A549 (cell line): ENCODE results near the gene ATP13A4.

Source experiments
- CEBPB ChIP-seq, 2 experiments: fragments of >200 bp in 1 of 2; sonication (Bioruptor Twin) in 1 of 2; formaldehyde crosslinking in 1 of 2; IDR thresholded peaks; 2 replicates each; pipeline ENCODE4 v1.6.1; 2012 to 2016
- FOSB ChIP-seq: fragments of 250-450 bp; sonication (Bioruptor Pico); IDR thresholded peaks from 2 replicates; pipeline ENCODE4 v1.5.0; 2020; ENCODE audit warnings: mild to moderate bottlenecking, moderate library complexity
- KDM1A ChIP-seq: fragments of 200-600 bp; sonication (generic); IDR thresholded peaks from 2 replicates; pipeline ENCODE4 v1.6.1; 2016; ENCODE audit warnings: low read depth, mild to moderate bottlenecking
- POLR2AphosphoS2 ChIP-seq: conservative IDR thresholded peaks from 2 replicates; pipeline ENCODE4 v1.6.1; 2012; ENCODE audit warnings: low read length, improper control_type of control experiment, inconsistent platforms
- REST ChIP-seq: fragments of 200-600 bp; sonication (generic); IDR thresholded peaks from 2 replicates; pipeline ENCODE4 v1.6.1; 2016; ENCODE audit warnings: antibody characterized with exemption, mild to moderate bottlenecking, moderate library complexity
- SMC3 ChIP-seq: fragments of >200 bp; sonication (Bioruptor Twin); formaldehyde crosslinking; IDR thresholded peaks from 3 replicates; pipeline ENCODE4 v1.6.1; 2018; ENCODE audit warnings: inconsistent platforms
- TF ChIP-seq, protein P1 (sequence below): fragments of >200 bp; sonication (Bioruptor Twin); formaldehyde crosslinking; IDR thresholded peaks from 3 replicates; pipeline ENCODE4 v1.5.1; 2016

- TF ChIP-seq KDM1A = no peak
- no peak for TF ChIP-seq REST
- no peak for TF ChIP-seq POLR2AphosphoS2
- TF ChIP-seq, protein P1, sequence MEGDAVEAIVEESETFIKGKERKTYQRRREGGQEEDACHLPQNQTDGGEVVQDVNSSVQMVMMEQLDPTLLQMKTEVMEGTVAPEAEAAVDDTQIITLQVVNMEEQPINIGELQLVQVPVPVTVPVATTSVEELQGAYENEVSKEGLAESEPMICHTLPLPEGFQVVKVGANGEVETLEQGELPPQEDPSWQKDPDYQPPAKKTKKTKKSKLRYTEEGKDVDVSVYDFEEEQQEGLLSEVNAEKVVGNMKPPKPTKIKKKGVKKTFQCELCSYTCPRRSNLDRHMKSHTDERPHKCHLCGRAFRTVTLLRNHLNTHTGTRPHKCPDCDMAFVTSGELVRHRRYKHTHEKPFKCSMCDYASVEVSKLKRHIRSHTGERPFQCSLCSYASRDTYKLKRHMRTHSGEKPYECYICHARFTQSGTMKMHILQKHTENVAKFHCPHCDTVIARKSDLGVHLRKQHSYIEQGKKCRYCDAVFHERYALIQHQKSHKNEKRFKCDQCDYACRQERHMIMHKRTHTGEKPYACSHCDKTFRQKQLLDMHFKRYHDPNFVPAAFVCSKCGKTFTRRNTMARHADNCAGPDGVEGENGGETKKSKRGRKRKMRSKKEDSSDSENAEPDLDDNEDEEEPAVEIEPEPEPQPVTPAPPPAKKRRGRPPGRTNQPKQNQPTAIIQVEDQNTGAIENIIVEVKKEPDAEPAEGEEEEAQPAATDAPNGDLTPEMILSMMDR = no peak
- TF ChIP-seq FOSB (CRISPR knock-in tag) = no peak
- no peak for TF ChIP-seq CEBPB (IDR thresholded peaks at IDR 0.05)
- TF ChIP-seq SMC3 = no peak
Measured at GRCh38 chr3:193439423-193439822, 115.3 kb downstream of the ATP13A4 start.
